Measurements from ENCODE around the gene STRN. TPM values are rescaled to one million over a fixed set of nuclear protein-coding genes. Genes with fewer than 3 reads are reported as not detected.
"Not testable (repeated sequence)": the region's sequence is repeated elsewhere in the genome, so short reads cannot be mapped to it uniquely, and the experiment has no call there.

Gene STRN
- total RNA-seq, 1 donor from 2014 or later = 27.4 TPM

DNA sequence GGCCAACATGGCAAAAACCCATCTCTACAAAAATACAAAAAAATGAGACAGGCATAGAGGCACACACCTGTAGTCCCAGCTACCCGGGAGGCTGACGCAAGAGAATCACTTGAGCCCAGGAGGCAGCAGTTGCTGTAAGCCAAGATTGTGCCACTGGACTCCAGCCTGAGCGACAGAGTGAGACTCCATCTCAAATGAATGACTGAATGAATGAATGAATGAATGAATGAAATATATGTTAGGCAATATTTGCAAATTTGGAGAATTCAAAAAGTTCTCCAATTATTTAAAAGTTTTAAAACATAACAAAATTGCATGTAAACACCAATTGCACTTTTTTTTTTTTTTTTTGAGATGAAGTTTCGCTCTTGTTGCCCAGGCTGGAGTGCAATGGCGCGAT lies 61.7 kb downstream of the STRN start:
- no peak for DNase-seq

DNA sequence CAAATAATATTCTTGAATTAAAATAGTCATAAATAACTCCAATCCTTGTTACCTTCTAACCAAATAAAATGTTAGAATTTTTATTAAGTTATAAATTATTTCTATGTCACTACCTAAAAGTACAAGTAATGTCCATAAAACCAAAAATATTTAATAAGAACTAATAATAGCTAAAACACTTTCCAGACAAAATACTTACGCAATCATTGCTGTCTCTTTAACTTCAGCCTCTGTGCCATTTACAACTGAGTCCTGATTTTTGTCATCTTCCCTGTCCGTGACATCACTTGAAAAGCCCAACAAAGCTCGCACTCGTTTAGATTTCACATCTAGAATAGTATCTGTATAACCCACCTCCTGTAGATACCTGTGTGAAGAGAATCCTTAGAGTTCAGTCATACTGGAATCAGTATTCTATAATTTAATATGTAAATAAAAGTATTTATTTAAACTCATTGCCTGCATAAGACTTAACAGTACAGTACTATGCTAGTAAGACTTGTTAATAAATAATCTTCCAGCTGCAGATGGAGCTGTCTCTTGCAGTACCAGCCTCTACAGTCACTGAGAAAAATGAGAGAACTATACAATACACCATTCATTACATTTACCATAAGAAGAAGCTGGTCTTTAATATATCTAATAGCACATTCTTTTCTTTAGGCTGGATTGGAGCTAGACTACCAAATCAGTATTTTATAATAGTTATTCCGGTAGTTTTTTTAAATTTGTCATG lies 63.8 kb downstream of the STRN start:
- DNase-seq = no peak

DNA sequence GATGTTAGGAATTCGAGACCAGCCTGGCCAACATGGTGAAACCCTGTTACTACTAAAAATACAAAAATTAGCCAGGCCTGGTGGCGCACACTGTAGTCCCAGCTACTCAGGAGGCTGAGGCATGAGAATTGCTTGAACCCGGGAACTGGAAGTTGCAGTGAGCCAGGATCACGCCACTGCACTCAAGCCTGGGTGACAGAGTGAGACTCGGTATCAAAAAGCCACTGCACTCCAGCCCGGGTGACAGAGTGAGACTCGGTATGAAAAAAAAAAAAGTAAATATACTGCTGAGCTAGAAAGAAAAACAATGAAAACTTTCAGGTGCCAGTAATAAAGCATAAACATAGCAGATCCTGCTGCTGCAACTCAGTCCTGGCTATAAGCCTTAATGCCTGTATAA lies 73.5 kb downstream of the STRN start:
- DNase-seq = no peak

DNA sequence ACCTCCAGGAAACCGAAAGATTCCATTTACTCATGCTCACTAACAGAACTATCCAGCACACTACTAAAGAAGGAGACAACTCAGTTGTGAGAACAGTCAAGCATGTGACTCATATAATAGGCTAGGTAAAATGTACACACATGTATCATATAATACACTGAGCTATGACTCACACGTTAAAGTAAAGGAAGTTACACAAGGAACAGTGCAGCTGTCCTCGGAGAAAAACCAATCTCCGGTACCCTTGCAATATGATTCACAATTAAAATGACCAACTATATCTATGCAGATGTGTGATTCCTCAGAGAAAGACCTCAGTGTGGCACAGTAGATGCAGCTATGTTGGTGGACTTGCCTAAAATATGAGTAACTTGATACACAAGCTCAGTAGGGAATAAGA lies 76.5 kb downstream of the STRN start:
- no peak for DNase-seq

DNA sequence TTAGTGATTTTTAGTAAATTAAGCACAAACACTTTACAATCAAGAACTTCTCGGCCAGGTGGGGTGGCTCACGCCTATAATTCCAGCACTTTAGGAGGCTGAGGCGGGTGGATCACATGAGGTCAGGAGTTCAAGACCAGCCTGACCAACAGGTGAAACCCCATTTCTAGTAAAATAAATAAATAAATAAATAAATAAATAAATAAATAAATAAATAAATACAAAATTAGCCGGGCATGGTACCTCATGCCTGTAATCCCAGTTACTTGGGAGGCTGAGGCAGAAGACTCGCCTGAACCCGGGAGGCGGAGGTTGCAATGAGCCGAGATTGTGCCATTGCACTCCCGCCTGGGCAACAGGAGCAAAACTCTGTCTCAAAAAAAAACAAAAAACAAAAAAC lies 79.2 kb downstream of the STRN start:
- DNase-seq = not testable (repeated sequence)

DNA sequence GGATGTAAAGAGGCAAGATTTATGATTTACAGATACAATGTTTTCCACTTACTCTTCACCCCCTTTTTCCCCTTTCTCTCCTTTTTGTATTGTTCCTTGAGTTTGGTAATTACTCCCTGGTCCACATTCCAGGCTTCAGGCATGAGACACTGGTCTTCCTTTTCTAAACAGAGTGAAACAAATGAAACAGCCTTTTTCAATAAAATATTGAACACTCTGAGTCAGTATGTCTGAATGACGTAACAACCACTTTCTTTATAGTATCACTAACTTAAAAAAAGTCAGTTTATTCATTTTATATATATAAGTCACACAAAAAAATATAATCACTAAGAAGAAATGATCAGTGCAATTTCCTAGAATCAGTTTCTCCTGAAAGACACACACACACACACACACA lies 79.7 kb downstream of the STRN start:
- no peak for DNase-seq

DNA sequence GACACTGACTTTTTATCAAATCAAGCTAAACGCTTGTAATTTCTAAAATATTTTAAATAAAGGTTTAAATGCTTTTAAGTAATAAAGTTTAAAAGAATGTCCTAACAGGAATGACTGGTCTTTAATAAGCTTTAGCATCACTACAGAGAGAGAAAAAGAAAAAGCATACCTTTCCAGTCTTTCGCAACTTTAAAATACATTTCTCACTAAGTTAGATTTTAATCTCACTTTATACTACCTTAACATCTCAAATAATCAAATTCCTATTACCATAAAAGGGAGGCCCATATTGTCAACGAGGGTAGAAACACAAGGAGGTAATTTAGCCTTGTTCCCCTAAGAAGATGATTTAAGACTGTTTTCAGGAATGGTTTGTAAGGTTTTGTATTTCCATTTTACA lies 80.7 kb downstream of the STRN start:
- no peak for DNase-seq

DNA sequence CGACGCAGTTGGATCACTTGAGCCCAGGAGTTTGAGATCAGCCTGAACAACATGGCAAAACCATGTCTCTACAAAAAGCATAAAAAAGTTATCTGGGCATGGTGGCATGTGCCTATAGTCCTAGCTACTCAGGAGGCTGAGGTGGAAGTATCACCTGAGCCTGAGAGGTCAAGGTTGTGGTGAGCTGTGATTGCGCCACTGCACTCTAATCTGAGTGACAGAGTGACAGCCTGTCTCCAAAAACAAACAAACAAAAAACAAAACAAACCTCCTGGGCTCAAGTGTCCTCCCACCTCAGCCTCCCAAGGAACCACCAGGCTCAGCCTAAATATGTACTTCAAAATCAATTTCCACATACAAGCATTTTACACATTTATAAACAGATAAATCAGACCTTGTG lies 83.8 kb downstream of the STRN start:
- DNase-seq = no peak

DNA sequence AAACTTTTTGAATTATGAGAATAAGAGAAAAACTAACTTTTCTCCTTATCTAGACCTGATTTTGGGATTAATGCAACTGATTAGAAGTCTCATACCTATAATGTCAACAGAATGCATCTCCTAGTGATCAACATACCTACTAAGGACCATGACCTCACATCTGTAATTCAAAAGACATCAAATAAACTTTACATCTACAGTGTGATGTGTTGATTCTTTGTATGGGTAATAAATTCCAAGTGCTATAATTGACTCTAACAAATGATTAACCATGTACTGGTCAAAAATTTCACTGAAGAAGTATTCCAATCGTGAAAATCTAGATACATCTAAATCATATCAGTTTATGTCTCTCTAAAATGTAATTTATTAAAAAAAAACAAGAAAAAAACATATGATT lies 84.5 kb downstream of the STRN start:
- no peak for DNase-seq

DNA sequence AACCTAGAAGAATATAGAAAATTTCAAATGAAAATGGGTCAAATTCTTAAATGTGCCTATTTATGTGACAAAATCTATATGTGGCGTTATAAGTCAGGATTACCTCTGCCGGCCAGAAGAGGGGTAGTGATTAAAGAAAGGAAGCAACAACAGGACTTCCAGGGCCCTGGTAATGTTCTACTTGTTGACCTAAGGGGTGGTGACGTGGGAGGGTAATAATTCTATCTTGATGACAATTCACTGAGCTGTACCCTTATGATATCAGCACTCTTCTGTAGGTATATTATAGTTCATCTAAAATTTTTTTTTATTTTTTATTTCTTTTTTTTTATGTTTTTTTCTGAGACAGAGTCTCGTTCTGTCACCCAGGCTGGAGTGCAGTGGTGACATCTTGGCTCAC lies 87.9 kb downstream of the STRN start:
- no peak for DNase-seq

DNA sequence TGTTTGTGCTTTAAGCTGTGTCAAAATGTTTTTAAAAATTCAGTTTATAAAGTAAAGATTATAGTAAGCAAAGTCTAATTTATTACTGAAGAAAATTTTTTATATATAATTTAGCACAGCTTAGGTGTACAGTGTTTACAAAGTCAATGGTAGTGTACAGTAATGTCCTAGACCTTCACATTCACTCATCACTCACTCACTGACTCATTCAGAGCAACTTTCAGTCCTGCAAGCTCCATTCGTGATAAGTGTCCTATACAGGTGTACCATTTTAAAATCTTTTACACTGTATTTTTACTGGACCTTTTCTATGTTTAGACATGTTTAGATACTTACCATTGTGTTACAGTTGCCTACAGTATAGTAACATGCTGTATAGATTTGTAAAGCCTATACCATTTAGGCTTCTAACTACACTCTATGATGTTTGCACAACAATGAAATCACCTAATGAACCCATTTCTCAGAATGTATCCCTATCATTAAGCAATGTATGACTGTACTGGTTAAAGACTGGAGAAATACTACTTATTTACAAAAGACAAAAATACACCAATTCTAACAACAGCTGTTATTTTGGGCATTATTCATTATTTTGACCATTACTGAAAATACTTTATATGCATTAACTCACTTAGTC lies 95.1 kb downstream of the STRN start:
- no peak for DNase-seq

DNA sequence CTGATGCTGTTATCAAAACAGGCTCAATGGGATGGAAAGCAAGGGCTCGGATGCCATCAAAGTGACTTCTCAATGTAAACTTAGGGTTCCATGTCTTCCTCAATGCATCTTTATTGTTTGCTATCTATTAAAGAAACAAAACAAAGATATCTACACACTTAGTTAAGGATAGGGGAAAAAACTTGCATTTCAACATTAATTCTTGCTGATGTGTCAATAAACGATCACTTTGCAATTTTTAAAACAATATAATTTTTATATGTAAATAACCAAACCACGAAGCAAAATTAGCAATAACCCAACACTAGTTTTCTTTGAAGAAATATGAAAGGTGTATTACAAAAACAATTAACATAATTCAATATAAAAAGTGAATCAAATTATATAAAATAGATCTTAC lies 96.7 kb downstream of the STRN start:
- DNase-seq = no peak

DNA sequence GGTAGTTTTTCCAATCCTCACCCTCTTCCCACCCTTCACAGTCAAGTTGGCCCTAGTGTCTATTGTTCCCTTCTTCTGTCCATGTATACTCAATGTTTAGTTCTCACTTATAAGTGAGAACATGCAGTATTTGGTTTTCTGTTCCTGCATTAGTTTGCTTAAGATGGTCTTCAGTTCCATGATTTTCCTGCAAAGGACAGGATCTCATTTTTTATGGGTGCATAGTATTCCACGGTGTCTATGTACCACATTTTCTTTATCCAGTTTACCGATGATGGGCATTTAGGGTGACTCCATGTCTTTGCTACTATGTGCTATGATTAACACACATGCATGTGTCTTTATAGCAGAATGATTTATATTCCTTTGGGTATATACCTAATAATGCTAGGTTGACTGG lies 104.4 kb downstream of the STRN start:
- no peak for DNase-seq

DNA sequence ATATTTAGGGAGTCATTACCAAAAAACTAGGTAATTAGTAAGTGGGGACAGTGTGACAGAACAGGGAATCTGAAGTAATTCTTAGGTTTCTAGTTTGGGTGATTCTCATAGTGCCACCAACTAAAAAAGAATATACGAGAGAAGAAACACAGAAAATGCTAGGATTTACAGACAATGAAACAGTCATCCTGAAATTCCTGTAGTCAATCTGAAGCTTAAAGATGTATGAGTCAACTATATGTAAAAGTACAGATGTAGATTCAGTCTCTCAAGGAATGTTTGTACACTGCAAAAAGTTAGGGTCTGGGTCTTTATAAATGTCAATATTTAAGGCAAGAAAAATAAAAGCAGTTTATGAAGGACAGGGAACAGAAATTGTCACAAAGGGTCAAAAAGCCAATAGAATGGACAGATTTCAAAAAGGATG lies 107.0 kb downstream of the STRN start:
- DNase-seq = no peak

DNA sequence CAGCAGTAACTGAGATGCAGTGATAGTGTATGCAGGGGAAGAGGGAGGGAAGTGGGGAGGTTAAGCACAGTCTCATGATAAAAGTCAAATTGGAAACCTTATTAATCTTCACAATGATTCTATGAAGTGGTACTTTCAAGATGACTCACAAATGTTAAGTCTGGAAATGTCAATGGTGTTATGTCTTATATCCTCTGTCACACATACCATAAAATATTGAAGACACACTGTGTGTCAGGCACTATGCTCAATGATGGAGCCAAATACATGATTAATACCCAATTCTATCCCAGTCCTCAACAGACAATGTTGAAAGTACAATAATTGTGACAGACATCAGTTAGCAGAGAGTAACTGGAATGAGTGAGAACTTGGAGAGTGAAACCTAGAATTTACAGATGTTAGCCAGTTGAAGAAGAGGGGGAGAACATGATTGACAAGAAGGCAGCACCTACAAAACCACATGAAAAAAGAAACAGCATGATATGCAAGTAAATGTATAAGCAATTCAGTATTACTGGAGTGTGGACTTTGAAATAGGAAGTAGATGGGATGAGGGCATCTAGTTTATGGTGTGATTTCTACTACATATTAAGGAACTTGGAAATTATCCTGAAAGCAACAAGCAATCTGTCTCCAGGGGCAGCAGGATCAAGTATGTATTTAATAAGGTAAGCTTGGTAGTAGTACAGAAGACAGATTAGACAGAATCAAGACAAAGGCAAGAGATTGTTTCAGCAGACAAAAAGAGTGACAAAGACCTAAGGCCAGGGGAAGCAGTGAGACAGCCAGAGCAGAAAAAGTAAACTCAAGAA lies 107.6 kb downstream of the STRN start:
- DNase-seq = no peak

DNA sequence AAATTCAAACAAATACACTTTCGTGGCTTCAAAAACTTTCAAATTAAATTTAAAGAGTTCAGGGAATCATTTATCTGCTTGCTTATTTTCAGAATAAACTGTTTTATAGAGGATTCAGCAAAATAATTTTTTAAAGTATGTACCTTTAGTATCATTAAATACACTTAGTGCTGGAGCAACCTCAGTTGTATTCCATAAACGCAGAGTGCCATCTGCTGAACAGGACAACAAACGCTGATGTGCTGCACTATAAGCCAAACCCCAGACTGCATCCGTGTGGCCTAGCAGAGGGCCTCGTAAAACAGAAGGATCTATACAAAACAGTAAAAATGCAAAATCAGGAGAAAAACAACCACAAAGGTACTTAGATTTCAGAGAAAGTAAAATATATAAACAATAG lies 108.6 kb downstream of the STRN start:
- DNase-seq = no peak

DNA sequence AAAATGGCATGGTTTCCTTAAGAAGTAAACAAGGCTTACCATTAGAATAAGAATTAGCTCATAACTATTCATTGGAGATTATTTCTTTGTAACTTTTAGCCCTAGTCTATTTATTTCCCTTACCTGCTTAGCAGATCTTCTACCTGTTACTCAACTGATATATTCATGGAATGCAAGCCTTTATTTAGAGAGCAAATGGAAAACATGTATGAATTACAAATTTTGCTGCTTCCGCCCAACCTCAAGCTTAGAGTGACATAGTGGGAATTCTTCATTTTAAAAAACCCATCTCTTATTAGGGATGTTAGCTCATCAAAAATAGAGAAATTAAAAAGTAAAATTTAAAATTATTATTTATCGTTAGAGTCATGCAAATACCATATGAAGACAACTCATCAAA lies 110.9 kb downstream of the STRN start:
- DNase-seq = no peak

DNA sequence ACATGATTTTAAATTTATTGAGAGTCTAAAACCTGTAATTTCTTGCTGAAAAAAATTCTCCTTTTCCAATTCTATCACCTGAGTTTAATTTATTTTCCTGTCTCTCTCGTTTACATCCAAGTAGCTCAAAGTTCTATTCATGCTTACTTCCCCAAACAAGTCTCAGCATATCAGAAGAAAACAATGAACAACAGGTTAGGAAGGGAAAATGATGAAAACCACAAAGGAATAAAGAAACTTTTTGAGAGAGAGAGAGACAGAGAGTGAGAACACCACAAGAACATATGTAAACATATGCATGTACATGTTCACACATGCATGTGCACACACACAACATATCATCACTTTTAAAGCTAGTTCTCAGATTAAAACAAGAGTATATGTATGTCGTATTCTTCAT lies 112.1 kb downstream of the STRN start:
- DNase-seq = no peak

DNA sequence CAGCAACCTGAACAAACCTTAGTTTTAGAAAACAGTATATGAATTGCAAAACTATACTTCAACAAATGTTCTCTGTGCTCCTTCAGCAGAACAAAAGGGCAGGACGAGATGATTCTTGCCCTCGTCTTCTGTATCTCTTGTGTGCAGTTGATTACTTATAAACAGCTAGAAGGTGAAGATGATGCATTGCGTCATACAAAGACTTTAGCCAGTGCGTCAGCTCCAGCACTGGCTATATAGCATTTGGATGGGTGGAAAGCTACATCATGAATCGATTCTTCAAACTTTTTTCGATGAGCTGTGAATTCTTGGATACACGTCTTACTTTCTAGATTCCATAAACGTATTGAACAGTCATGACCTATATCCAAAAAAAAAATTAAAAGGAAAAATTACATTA lies 117.1 kb downstream of the STRN start:
- no peak for DNase-seq

DNA sequence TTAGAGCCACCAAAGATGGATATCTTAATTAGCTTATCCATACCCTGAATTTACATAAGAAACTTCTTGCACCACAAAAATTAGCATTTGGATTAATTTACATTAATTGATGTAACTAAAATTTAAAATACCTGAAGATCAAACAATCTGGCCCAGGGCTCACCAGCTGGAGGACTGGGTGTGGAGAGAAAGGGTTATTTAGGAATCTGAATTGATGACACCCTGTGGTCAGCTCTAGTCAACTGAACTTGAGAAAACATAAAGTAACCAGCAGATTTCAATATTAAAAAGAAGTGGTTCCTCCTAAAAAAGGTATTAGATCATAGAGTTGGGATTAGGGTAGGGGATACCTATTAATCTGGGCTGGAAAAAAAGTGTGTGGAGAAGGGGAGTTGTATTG lies 122.5 kb downstream of the STRN start:
- DNase-seq = no peak

DNA sequence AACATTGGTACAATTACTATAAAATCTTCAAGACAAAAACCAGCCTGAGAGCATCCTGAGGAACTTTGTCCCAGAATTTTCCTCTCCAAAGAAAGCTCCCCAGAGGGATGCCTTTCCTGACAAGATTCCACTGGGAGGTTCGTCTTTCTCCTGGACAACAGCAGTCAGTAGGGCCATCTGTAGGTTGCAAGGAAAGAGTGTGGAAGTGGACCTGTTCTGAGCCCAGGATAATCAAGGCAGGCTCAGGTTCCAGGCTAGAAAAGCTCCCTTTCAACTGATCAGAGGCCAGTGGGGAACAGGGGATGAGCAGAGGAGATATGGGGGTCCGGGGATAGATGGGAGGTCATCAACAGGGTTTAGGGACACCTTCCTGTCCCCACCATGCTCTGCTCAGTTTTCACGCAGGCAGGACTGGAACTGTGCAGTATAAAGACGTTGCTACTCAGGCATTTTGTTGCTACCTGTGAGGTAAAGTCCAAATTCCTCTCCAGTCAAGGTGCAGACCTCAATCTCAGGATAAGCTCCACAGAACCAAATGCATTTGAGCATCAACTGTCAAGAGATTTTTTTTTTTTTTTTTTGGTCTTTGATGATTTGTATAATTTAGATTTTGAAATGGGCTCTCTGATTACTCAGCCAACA lies 126.2 kb downstream of the STRN start:
- no peak for DNase-seq

DNA sequence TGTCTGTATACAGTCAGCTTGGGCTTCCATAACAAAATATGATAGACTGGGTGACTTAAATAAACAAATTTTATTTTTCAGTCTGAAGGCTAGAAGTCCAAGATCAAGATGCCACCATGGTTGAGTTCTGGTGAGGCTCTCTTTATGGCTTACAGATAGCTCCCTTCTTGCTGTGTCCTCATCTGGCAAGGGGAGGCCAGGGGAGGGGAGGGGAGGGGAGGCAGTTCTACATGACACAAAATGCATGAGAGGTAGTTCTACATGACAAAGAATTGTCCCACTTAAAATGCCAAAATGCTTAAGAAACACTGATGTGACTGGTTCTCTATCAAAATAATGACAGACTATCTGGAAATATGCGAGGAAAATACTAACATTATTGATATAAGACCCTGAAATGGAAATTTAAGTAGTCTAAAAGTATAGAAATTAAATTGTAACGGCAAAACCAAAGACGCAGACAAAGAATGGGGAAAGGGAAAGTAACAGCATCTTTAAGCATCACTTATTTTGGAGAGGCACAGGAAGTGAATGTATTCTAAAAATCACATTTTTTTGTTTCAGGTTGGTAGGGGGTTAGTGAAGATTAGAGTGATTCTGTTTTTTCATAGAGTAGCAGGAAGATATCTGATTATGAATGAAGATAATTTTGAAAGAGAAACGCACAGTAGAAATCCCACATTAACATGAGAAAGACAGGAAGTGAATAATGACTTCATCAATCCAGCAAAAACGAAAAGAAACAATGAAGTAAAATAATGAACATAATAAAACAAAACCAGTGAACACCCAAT lies 131.4 kb downstream of the STRN start:
- no peak for DNase-seq
